ENCODE results near the gene PIEZO1. TPM values are rescaled to one million over a fixed set of nuclear protein-coding genes. Genes with fewer than 3 reads are reported as not detected.

Gene PIEZO1
- polyA plus RNA-seq, 1 of the 3 experiments (the other 2 are of a cell fraction) = 184 TPM

DNA sequence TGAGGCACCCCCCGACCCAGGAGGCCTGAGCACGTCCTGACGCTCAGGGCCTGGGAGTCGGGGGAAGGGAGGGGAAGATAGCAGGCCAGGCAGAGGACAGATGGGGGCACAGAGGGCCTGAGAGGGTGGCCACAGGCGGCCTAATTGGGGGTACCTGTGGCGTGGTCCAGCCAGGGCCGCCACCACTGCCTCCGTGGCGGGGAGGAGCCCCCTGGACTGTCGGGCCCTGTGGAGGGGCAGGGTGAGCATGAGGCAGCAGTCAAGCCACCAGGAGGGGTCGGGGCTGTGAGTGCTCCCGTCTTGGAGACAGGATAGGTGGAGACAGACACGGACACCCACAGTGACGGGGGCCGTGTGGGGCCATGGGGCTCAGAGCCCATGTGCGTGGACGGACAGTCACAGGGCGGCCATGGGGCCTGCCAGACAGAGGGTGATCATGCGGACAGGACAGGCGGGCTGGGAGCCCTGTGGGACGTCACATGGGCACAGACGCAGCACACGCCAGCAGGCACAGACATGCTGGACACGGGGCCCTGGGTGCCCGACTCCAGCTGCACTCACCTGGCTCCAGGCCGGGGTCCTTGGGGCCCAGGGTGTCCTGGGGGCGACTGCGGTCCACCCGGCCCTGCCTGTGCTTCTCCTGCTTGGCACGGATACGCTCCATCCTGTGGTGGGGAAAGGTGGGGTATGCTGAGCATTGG lies 60.0 kb downstream of the PIEZO1 start:
- CTCF ChIA-PET = interaction anchor here (0.8 to 5.0 kb wide), 2 partner anchors 11 to 13 kb away, joined by 3 to 28 read pairs; no protein-coding TSS in a partner anchor

More for the DNA sequence above, 60.0 kb downstream of the PIEZO1 start:
- Histone ChIP-seq H3K9ac (no peak overlapping the region), H3K27me3 (ENCODE audit: insufficient read depth) (no peaks in the 10 kb centered on the region), H3K4me3 (ENCODE audit: low read depth in 2 of 2, low read length in 1 of 2) (no peak overlapping the region), H3K4me2 (no peak overlapping the region), H3K9me3 (no peaks in the 10 kb centered on the region), H3F3A (replicated peaks; ENCODE audit: insufficient read depth) (no peaks in the 10 kb centered on the region), H3K4me1 (ENCODE audit: control insufficient read depth in 1 of 2, insufficient read depth in 2 of 2, low read depth in 1 of 2, low read length in 1 of 2) (peaks cover 0 to 37% of the 10 kb centered on the region in 2 experiments; a peak in 1 of 4 replicates), H3K36me3 (replicated peaks in 1 of 2; ENCODE audit: control insufficient read depth in 1 of 2, insufficient read depth in 2 of 2, low read length in 1 of 2) (peaks cover 5 to 60% of the 10 kb centered on the region in 2 experiments), H3K9me2 (no peaks in the 10 kb centered on the region), H2AFZ (ENCODE audit: low read depth) (no peak overlapping the region), H4K20me1 (ENCODE audit: insufficient read depth) (0 out of 2 replicates have a peak, but pooled peaks cover 2% of the 10 kb centered on the region), H3K27ac (ENCODE audit: low read depth in 2 of 2, low read length in 1 of 2) (no peak overlapping the region), H3K79me2 (ENCODE audit: insufficient read depth) (peaks cover 3% of the 10 kb centered on the region; the same call in 1 of the 2 replicates)
- POLR2A ChIA-PET = no interaction called here
- TF ChIP-seq FOSL2 (IDR thresholded peaks at IDR 0.05; ENCODE audit: borderline replicate concordance, low read depth) (no peak), CHD2 (IDR thresholded peaks at IDR 0.05; ENCODE audit: low read length, partially characterized antibody) (no peak), MXI1 (IDR thresholded peaks at IDR 0.05; ENCODE audit: low read depth, low read length) (no peak), GATA2 (CRISPR knock-in tag; IDR thresholded peaks at IDR 0.05) (no peak), FOXM1 (IDR thresholded peaks at IDR 0.05; ENCODE audit: low read depth) (no peak), FOXJ3 (CRISPR knock-in tag; IDR thresholded peaks at IDR 0.05) (no peak), EZH2phosphoT487 (IDR thresholded peaks at IDR 0.05; ENCODE audit: borderline replicate concordance, low read depth) (no peak), SMC3 (IDR thresholded peaks at IDR 0.05; ENCODE audit: low read depth, low read length) (no peak), RCOR1 (IDR thresholded peaks at IDR 0.05; ENCODE audit: low read length) (no peak)
- TF ChIP-seq, protein P1, sequence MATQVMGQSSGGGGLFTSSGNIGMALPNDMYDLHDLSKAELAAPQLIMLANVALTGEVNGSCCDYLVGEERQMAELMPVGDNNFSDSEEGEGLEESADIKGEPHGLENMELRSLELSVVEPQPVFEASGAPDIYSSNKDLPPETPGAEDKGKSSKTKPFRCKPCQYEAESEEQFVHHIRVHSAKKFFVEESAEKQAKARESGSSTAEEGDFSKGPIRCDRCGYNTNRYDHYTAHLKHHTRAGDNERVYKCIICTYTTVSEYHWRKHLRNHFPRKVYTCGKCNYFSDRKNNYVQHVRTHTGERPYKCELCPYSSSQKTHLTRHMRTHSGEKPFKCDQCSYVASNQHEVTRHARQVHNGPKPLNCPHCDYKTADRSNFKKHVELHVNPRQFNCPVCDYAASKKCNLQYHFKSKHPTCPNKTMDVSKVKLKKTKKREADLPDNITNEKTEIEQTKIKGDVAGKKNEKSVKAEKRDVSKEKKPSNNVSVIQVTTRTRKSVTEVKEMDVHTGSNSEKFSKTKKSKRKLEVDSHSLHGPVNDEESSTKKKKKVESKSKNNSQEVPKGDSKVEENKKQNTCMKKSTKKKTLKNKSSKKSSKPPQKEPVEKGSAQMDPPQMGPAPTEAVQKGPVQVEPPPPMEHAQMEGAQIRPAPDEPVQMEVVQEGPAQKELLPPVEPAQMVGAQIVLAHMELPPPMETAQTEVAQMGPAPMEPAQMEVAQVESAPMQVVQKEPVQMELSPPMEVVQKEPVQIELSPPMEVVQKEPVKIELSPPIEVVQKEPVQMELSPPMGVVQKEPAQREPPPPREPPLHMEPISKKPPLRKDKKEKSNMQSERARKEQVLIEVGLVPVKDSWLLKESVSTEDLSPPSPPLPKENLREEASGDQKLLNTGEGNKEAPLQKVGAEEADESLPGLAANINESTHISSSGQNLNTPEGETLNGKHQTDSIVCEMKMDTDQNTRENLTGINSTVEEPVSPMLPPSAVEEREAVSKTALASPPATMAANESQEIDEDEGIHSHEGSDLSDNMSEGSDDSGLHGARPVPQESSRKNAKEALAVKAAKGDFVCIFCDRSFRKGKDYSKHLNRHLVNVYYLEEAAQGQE (IDR thresholded peaks at IDR 0.05; ENCODE audit: low read depth, low read length) = no peak
- TF ChIP-seq, protein P2, sequence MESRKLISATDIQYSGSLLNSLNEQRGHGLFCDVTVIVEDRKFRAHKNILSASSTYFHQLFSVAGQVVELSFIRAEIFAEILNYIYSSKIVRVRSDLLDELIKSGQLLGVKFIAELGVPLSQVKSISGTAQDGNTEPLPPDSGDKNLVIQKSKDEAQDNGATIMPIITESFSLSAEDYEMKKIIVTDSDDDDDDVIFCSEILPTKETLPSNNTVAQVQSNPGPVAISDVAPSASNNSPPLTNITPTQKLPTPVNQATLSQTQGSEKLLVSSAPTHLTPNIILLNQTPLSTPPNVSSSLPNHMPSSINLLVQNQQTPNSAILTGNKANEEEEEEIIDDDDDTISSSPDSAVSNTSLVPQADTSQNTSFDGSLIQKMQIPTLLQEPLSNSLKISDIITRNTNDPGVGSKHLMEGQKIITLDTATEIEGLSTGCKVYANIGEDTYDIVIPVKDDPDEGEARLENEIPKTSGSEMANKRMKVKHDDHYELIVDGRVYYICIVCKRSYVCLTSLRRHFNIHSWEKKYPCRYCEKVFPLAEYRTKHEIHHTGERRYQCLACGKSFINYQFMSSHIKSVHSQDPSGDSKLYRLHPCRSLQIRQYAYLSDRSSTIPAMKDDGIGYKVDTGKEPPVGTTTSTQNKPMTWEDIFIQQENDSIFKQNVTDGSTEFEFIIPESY (IDR thresholded peaks at IDR 0.05; ENCODE audit: borderline replicate concordance, low read depth) = no peak
- TF ChIP-seq, protein P3, sequence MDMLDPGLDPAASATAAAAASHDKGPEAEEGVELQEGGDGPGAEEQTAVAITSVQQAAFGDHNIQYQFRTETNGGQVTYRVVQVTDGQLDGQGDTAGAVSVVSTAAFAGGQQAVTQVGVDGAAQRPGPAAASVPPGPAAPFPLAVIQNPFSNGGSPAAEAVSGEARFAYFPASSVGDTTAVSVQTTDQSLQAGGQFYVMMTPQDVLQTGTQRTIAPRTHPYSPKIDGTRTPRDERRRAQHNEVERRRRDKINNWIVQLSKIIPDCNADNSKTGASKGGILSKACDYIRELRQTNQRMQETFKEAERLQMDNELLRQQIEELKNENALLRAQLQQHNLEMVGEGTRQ (IDR thresholded peaks at IDR 0.05; ENCODE audit: borderline replicate concordance, low read depth, low read length) = no peak
- TF ChIP-seq, protein P4, sequence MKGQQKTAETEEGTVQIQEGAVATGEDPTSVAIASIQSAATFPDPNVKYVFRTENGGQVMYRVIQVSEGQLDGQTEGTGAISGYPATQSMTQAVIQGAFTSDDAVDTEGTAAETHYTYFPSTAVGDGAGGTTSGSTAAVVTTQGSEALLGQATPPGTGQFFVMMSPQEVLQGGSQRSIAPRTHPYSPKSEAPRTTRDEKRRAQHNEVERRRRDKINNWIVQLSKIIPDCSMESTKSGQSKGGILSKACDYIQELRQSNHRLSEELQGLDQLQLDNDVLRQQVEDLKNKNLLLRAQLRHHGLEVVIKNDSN (IDR thresholded peaks at IDR 0.05; ENCODE audit: borderline replicate concordance, low read depth) = no peak
- TF ChIP-seq, protein P5, sequence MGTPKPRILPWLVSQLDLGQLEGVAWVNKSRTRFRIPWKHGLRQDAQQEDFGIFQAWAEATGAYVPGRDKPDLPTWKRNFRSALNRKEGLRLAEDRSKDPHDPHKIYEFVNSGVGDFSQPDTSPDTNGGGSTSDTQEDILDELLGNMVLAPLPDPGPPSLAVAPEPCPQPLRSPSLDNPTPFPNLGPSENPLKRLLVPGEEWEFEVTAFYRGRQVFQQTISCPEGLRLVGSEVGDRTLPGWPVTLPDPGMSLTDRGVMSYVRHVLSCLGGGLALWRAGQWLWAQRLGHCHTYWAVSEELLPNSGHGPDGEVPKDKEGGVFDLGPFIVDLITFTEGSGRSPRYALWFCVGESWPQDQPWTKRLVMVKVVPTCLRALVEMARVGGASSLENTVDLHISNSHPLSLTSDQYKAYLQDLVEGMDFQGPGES (IDR thresholded peaks at IDR 0.05; ENCODE audit: low read depth, low read length) = no peak
- peak; percentile 62 for DNase-seq
- 96% methylated on average over 5 of the region's 31 CpGs for whole genome bisulfite sequencing (ENCODE audit: low lambda C conversion rate)

Data from SK-N-SH (cell line).